ENCODE results near the gene TMEM208.

DNA sequence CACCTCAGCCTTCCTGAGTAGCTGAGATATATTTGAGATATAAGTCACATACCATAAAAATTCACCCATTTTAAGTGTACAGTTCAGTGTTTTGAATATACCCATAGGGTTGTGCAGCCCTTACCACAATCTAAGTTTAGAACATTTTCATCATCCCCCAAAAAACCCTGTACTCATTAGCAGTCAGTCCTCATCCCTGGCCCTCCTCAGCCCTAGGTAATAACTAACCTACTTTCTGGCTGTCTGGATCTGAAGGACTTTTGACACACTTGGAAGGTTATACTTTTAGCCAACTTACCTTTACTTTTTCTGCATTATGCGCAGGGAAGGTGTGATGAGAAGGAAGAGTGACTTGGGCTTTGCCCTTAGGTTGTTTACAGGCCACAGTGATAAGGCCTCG is 48.4 kb downstream of the TMEM208 start:
- TF ChIP-seq, protein P1, sequence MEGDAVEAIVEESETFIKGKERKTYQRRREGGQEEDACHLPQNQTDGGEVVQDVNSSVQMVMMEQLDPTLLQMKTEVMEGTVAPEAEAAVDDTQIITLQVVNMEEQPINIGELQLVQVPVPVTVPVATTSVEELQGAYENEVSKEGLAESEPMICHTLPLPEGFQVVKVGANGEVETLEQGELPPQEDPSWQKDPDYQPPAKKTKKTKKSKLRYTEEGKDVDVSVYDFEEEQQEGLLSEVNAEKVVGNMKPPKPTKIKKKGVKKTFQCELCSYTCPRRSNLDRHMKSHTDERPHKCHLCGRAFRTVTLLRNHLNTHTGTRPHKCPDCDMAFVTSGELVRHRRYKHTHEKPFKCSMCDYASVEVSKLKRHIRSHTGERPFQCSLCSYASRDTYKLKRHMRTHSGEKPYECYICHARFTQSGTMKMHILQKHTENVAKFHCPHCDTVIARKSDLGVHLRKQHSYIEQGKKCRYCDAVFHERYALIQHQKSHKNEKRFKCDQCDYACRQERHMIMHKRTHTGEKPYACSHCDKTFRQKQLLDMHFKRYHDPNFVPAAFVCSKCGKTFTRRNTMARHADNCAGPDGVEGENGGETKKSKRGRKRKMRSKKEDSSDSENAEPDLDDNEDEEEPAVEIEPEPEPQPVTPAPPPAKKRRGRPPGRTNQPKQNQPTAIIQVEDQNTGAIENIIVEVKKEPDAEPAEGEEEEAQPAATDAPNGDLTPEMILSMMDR (IDR thresholded peaks at IDR 0.05) = no peak
- no peak for TF ChIP-seq POLR2A (IDR thresholded peaks at IDR 0.05)

Data from right lobe of liver (tissue), 4 donors.